Caco-2 (cell line): ENCODE results near the gene COL24A1. TPM values are rescaled to one million over a fixed set of nuclear protein-coding genes. Genes with fewer than 3 reads are reported as not detected.

ENCODE experiments used
- BruUV-seq: library from RNA; stranded (reverse); fragments of 400-500 nt; replicated peaks from 2 replicates; lab custom pipeline; 2021; lab: Mats Ljungman, UMichigan
- CTCF ChIA-PET: fragments of 300-600 bp; sonication (Branson Sonifier 250); formaldehyde crosslinking; loops from one replicate; lab custom pipeline; 2022; ENCODE audit warnings: antibody characterized with exemption; lab: Charles Lee
- POLR2A ChIA-PET: fragments of 300-600 bp; sonication (Branson Sonifier 250); formaldehyde crosslinking; loops from one replicate; lab custom pipeline; 2022; ENCODE audit warnings: antibody characterized with exemption; lab: Charles Lee
- DNase-seq, 2 experiments: peaks; one replicate each; pipeline versions ENCODE4 v3.0.0 to v3.0.0-alpha.2; 2020 to 2022
- H3K27me3 ChIP-seq: replicated peaks from 2 replicates; pipeline ENCODE4 v1.6.0; 2011; ENCODE audit warnings: low read length; ENCODE audit not compliant: control insufficient read depth, insufficient read depth
- H3K36me3 ChIP-seq: 2 replicates; pipeline ENCODE4 v1.5.1; 2011; ENCODE audit warnings: low read length; ENCODE audit not compliant: control insufficient read depth, insufficient read depth
- H3K4me1 ChIP-seq: fragments of 250-450 bp; sonication (Bioruptor Pico); 2 replicates; pipeline ENCODE4 v1.5.1; 2020; ENCODE audit warnings: mild to moderate bottlenecking
- H3K4me3 ChIP-seq: 2 replicates; pipeline ENCODE4 v1.5.1; 2011; ENCODE audit warnings: low read depth, mild to moderate bottlenecking, control low read depth, low read length
- H3K9me3 ChIP-seq: fragments of 250-450 bp; sonication (Bioruptor Pico); 2 replicates; pipeline ENCODE4 v1.5.1; 2020; ENCODE audit warnings: mild to moderate bottlenecking, moderate library complexity
- H3K27ac Mint-ChIP-seq: one replicate; pipeline ENCODE4 v1.8.0; 2022; ENCODE audit warnings: mixed read lengths; ENCODE audit not compliant: unreplicated experiment
- H3K27me3 Mint-ChIP-seq: one replicate; pipeline ENCODE4 v1.8.0; 2022; ENCODE audit warnings: mixed read lengths; ENCODE audit not compliant: insufficient read depth, unreplicated experiment
- H3K36me3 Mint-ChIP-seq: one replicate; pipeline ENCODE4 v1.8.0; 2022; ENCODE audit warnings: mild to moderate bottlenecking, mixed read lengths; ENCODE audit not compliant: insufficient read depth, unreplicated experiment
- H3K4me1 Mint-ChIP-seq: one replicate; pipeline ENCODE4 v1.8.0; 2022; ENCODE audit warnings: low read depth, mixed read lengths; ENCODE audit not compliant: unreplicated experiment
- H3K4me3 Mint-ChIP-seq: one replicate; pipeline ENCODE4 v1.8.0; 2022; ENCODE audit warnings: mild to moderate bottlenecking, moderate library complexity, mixed read lengths; ENCODE audit not compliant: unreplicated experiment
- H3K9me3 Mint-ChIP-seq: one replicate; pipeline ENCODE4 v1.8.0; 2022; ENCODE audit warnings: mixed read lengths; ENCODE audit not compliant: unreplicated experiment
- CTCF ChIP-seq, 2 experiments: fragments of 200-600 bp in 1 of 2; IDR thresholded peaks; 1 replicate in 1 of 2; 2 replicates in 1 of 2; pipeline versions ENCODE4 v1.5.1 to v1.8.0; 2011 to 2022; ENCODE audit warnings: antibody characterized with exemption in 1 of 2, control low read depth in 1 of 2, inconsistent platforms in 1 of 2, low read depth in 1 of 2, low read length in 1 of 2, mild to moderate bottlenecking in 1 of 2, moderate library complexity in 1 of 2; ENCODE audit not compliant: insufficient read depth in 1 of 2, severe bottlenecking in 1 of 2, unreplicated experiment in 1 of 2
- intact Hi-C: fragments of 100-400 bp; cut with micrococcal nuclease; formaldehyde crosslinking; loops from one replicate; pipeline ENCODE4 v1.10.0; 2022; ENCODE audit not compliant: unreplicated experiment
- total RNA-seq: library from RNA; stranded (reverse); gene quantifications from 2 replicates; pipeline ENCODE4 v1.2.3, GENCODE V29; 2022

Gene COL24A1
- total RNA-seq, 1 experiment from 2014 or later, result 0.07 TPM

- POLR2A ChIA-PET, result no interaction called here
- H3K4me3 Mint-ChIP-seq, result no peak overlapping the region
- no peaks in the 10 kb centered on the region for H3K9me3 Mint-ChIP-seq
- H3K4me1 ChIP-seq, result no peaks in the 10 kb centered on the region
- no peaks in the 10 kb centered on the region for H3K9me3 ChIP-seq
- no peak overlapping the region for H3K27ac Mint-ChIP-seq
- no peak for TF ChIP-seq CTCF (IDR thresholded peaks at IDR 0.05; ENCODE audit: insufficient read depth in 1 of 2, low read depth in 1 of 2, low read length in 1 of 2, severe bottlenecking in 1 of 2, unreplicated experiment in 1 of 2)
- no peak for DNase-seq
- no peak overlapping the region for H3K4me3 ChIP-seq
- intact Hi-C loops, result no loop called here
- no peaks in the 10 kb centered on the region for H3K36me3 Mint-ChIP-seq
- H3K27me3 Mint-ChIP-seq, result peaks cover 14% of the 10 kb centered on the region
- no peaks in the 10 kb centered on the region for H3K27me3 ChIP-seq
- no TSS peak for BruUV-seq
- CTCF ChIA-PET, result no interaction called here
- no peaks in the 10 kb centered on the region for H3K4me1 Mint-ChIP-seq
- H3K36me3 ChIP-seq, result no peaks in the 10 kb centered on the region
These were observed 298.6 kb downstream of the COL24A1 start for GRCh38 chr1:85857991-85858390.

- no peak overlapping the region for H3K4me3 ChIP-seq
- no peaks in the 10 kb centered on the region for H3K36me3 Mint-ChIP-seq
- DNase-seq, result no peak
- H3K4me1 Mint-ChIP-seq, result no peaks in the 10 kb centered on the region
- H3K27ac Mint-ChIP-seq, result no peak overlapping the region
- ChIA-PET CTCF (no interaction called here), POLR2A (no interaction called here)
- no peaks in the 10 kb centered on the region for H3K9me3 Mint-ChIP-seq
- intact Hi-C loops, result no loop called here
- no peak overlapping the region for H3K4me3 Mint-ChIP-seq
- peaks cover 4% of the 10 kb centered on the region; the same call in 1 of the 2 replicates for H3K4me1 ChIP-seq
- no peaks in the 10 kb centered on the region for H3K9me3 ChIP-seq
- H3K27me3 ChIP-seq, result no peaks in the 10 kb centered on the region
- no TSS peak for BruUV-seq
- H3K36me3 ChIP-seq, result no peaks in the 10 kb centered on the region
- H3K27me3 Mint-ChIP-seq, result no peaks in the 10 kb centered on the region
- TF ChIP-seq CTCF (IDR thresholded peaks at IDR 0.05; ENCODE audit: insufficient read depth in 1 of 2, low read depth in 1 of 2, low read length in 1 of 2, severe bottlenecking in 1 of 2, unreplicated experiment in 1 of 2), result no peak
These were observed 306.3 kb downstream of the COL24A1 start for GRCh38 chr1:85850238-85850637.

DNA sequence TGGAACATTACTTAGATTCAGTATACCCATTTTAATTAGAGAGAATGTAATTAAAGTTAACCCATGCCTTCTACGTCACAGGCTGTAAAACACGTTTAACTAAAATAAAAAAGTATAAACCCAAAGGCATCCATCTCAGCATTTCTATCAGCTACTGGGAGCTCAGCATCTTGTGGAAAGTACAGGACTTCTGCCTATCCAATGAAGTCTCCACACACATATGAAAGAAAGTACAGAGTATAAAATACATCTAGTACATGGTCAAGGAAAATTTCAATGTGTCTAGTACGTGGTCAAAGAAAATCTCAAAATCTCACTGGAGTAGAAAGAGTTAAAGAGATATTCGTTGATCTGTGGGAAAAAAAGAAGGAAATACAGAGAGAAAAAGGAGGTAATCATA is 306.9 kb downstream of the COL24A1 start:
- no peak overlapping the region for H3K4me3 Mint-ChIP-seq
- Histone ChIP-seq H3K27me3 (no peaks in the 10 kb centered on the region), H3K4me1 (peaks cover 4% of the 10 kb centered on the region; the same call in 1 of the 2 replicates), H3K9me3 (no peaks in the 10 kb centered on the region), H3K36me3 (no peaks in the 10 kb centered on the region), H3K4me3 (no peak overlapping the region)
- no peaks in the 10 kb centered on the region for H3K36me3 Mint-ChIP-seq
- no peak for DNase-seq
- no peaks in the 10 kb centered on the region for H3K9me3 Mint-ChIP-seq
- CTCF ChIA-PET, result interaction anchor here (0.7 kb wide), 1 partner anchor 817 kb away, joined by 3 read pairs; no protein-coding TSS in a partner anchor
- no peak for TF ChIP-seq CTCF (IDR thresholded peaks at IDR 0.05; ENCODE audit: insufficient read depth in 1 of 2, low read depth in 1 of 2, low read length in 1 of 2, severe bottlenecking in 1 of 2, unreplicated experiment in 1 of 2)
- POLR2A ChIA-PET, result no interaction called here
- BruUV-seq, result no TSS peak
- intact Hi-C loops, result no loop called here
- H3K27me3 Mint-ChIP-seq, result no peaks in the 10 kb centered on the region
- no peak overlapping the region for H3K27ac Mint-ChIP-seq
- H3K4me1 Mint-ChIP-seq, result no peaks in the 10 kb centered on the region
